Gastrocnemius medialis (tissue), 4 donors: ENCODE measurements around the gene NAAA.

ENCODE experiments used
- CTCF ChIP-seq, 5 experiments: fragments of 450-650 bp in 3 of 5; fragments of 200-600 bp in 2 of 5; sonication (generic) in 2 of 5; IDR thresholded peaks in 4 of 5; conservative IDR thresholded peaks in 1 of 5; 1 replicate in 4 of 5; 2 replicates in 1 of 5; pipeline ENCODE4 v1.5.1; 2016 to 2019; ENCODE audit warnings: antibody characterized with exemption in 5 of 5, mild to moderate bottlenecking in 3 of 5, moderate library complexity in 3 of 5
- POLR2A ChIP-seq, 2 donors: fragments of 450-650 bp; IDR thresholded peaks; one replicate each; pipeline ENCODE4 v1.6.1; 2017; ENCODE audit warnings: antibody characterized with exemption in 2 of 2, mild to moderate bottlenecking in 2 of 2, moderate library complexity in 2 of 2

- TF ChIP-seq CTCF (IDR thresholded peaks at IDR 0.05 in 4 of 5, conservative IDR thresholded peaks at IDR 0.05 in 1 of 5) = no peak
- TF ChIP-seq POLR2A (IDR thresholded peaks at IDR 0.05) = no peak
Observed at GRCh38 chr4:75876218-75876617, 64.6 kb downstream of the NAAA start.
